Left lobe of liver (tissue), 2 donors: ENCODE data around the gene RAP2C. TPM values are rescaled to one million over a fixed set of nuclear protein-coding genes. Genes with fewer than 3 reads are reported as not detected.
A peak's percentile ranks its signal among the peaks of the same experiment; 100 is the strongest.

ENCODE experiments used
- ATAC-seq: fragments of 200-7000 bp; cut with Tn5 transposase; one replicate; pipeline ENCODE4 v1.9.1; 2020; ENCODE audit warnings: mild to moderate bottlenecking, moderate library complexity
- DNase-seq: peaks from one replicate; pipeline ENCODE4 v3.0.0-alpha.2; 2020; ENCODE audit warnings: low spot score
- total RNA-seq: library from RNA; stranded (reverse); gene quantifications from one replicate; pipeline ENCODE4 v1.2.1, GENCODE V29; 2021
- donor health status: DM: no; HTN: no; CAD: no; lungs with moderate emphysema.
- donor health status: DM: no; HTN: yes; CAD: no.

The RAP2C gene
- total RNA-seq = 30.1 TPM

- ATAC-seq (peak; percentile 78), DNase-seq (peak; percentile 75)
Observed at GRCh38 chrX:132219343-132219768, at the start of gene RAP2C. TSS of gene RAP2C (minus strand) at chrX:132219447. CDS start at chrX:132217268, 2,179 bp downstream.

GRCh38 chrX:132267392-132267791 is 48.1 kb upstream of the RAP2C start:
- ATAC-seq = peak; percentile 26
- no peak for DNase-seq

GRCh38 chrX:132266583-132267355 is 47.5 kb upstream of the RAP2C start:
- DNase-seq (no peak), ATAC-seq (no peak)

GRCh38 chrX:132263127-132263526 is 43.9 kb upstream of the RAP2C start:
- ATAC-seq (no peak), DNase-seq (no peak)

GRCh38 chrX:132258509-132258908 is 39.3 kb upstream of the RAP2C start:
- DNase-seq (no peak), ATAC-seq (no peak)

GRCh38 chrX:132257116-132257515 is 37.9 kb upstream of the RAP2C start:
- DNase-seq (no peak), ATAC-seq (no peak)

GRCh38 chrX:132236121-132236520 is 16.9 kb upstream of the RAP2C start:
- no peak for DNase-seq
- ATAC-seq = no peak

GRCh38 chrX:132235488-132235887 is 16.2 kb upstream of the RAP2C start:
- no peak for ATAC-seq
- no peak for DNase-seq

- ATAC-seq (no peak), DNase-seq (no peak)
Observed at GRCh38 chrX:132231587-132231986, 12.3 kb upstream of the RAP2C start.

GRCh38 chrX:132227383-132228112 is 8.3 kb upstream of the RAP2C start:
- peak; percentile 72 for ATAC-seq

GRCh38 chrX:132226169-132226568 is 6.9 kb upstream of the RAP2C start:
- DNase-seq (no peak), ATAC-seq (no peak)

More at GRCh38 chrX:132227383-132228112, 8.3 kb upstream of the RAP2C start:
- peak; percentile 43 for DNase-seq

- ATAC-seq = peak; percentile 86
Observed at GRCh38 chrX:132218100-132218812, 991 bp downstream of the RAP2C start.

GRCh38 chrX:132217203-132218073 is 1.8 kb downstream of the RAP2C start:
- peak; percentile 67 for DNase-seq

More at GRCh38 chrX:132218100-132218812, 991 bp downstream of the RAP2C start:
- peak; percentile 85 for DNase-seq

GRCh38 chrX:132216806-132217202 is 2.4 kb downstream of the RAP2C start:
- DNase-seq = no peak
- no peak for ATAC-seq

More at GRCh38 chrX:132217203-132218073, 1.8 kb downstream of the RAP2C start:
- ATAC-seq = peak; percentile 69

- DNase-seq = no peak
- no peak for ATAC-seq
Observed at GRCh38 chrX:132216283-132216682, 3.0 kb downstream of the RAP2C start.

- DNase-seq (no peak), ATAC-seq (no peak)
Observed at GRCh38 chrX:132214518-132214917, 4.7 kb downstream of the RAP2C start.

- DNase-seq (no peak), ATAC-seq (no peak)
Observed at GRCh38 chrX:132209527-132209926, 9.7 kb downstream of the RAP2C start.

- no peak for ATAC-seq
- DNase-seq = no peak
Observed at GRCh38 chrX:132208422-132208821, 10.8 kb downstream of the RAP2C start.

GRCh38 chrX:132207996-132208395 is 11.3 kb downstream of the RAP2C start:
- ATAC-seq = no peak
- no peak for DNase-seq

GRCh38 chrX:132206259-132206658 is 13.0 kb downstream of the RAP2C start:
- no peak for DNase-seq
- ATAC-seq = no peak
